22Rv1 (cell line): ENCODE results near the gene MRPL1.

Source experiments
- CTCF ChIP-seq: fragments of 450-650 bp; IDR thresholded peaks from 2 replicates; pipeline ENCODE4 v1.5.1; 2017; ENCODE audit warnings: mild to moderate bottlenecking
- ZFX ChIP-seq: fragments of 450-650 bp; IDR thresholded peaks from 2 replicates; pipeline ENCODE4 v1.6.1; 2017; ENCODE audit warnings: antibody characterized with exemption, borderline replicate concordance

- no peak for TF ChIP-seq CTCF
- TF ChIP-seq ZFX, result no peak
These were observed 3.4 kb upstream of the MRPL1 start for GRCh38 chr4:77859256-77859655.
